ENCODE data around the gene KIF16B. TPM values are rescaled to one million over a fixed set of nuclear protein-coding genes. Genes with fewer than 3 reads are reported as not detected.

The KIF16B gene
- total and polyA plus RNA-seq, 4 donors: 5.9 to 20.3 (median 9.6) TPM

GRCh38 chr20:16390991-16391390 is 182.3 kb downstream of the KIF16B start:
- no peak overlapping the region for H3K4me3 ChIP-seq
- ATAC-seq (ENCODE audit: insufficient read depth, low FRiP score): peak; percentile 24

GRCh38 chr20:16388731-16389130 is 184.5 kb downstream of the KIF16B start:
- H3K36me3 ChIP-seq (ENCODE audit: control insufficient read depth in 4 of 4, insufficient read depth in 4 of 4, low read length in 4 of 4): peaks cover 0 to 7% (median 0%) of the 10 kb centered on the region in 4 donors
- no peak for ATAC-seq (ENCODE audit: insufficient read depth, low FRiP score)
- H3K4me1 ChIP-seq (ENCODE audit: control insufficient read depth in 5 of 5, insufficient read depth in 5 of 5, low read length in 5 of 5): peaks cover 0 to 2% (median 0%) of the 10 kb centered on the region in 5 donors
- H3K27ac ChIP-seq (ENCODE audit: low read depth in 1 of 2, low read length in 1 of 2): no peak overlapping the region
- 97 to 98% methylated on average over 6 of the region's 6 CpGs for WGBS, 2 donors
- H3K27me3 ChIP-seq (ENCODE audit: control insufficient read depth in 3 of 3, insufficient read depth in 3 of 3, low read length in 2 of 3): no peaks in the 10 kb centered on the region
- TF ChIP-seq CTCF (IDR thresholded peaks at IDR 0.05; ENCODE audit: control extremely low read depth, extremely low read depth): no peak
- no peak overlapping the region for H3K9ac ChIP-seq (ENCODE audit: insufficient read depth in 1 of 2, low read length in 2 of 2)
- no peak overlapping the region for H3K4me3 ChIP-seq
- peaks cover 0 to 2% (median 0%) of the 10 kb centered on the region in 4 donors for H3K9me3 ChIP-seq (ENCODE audit: control insufficient read depth in 4 of 4, insufficient read depth in 3 of 4, low read length in 3 of 4)
- DNase-seq: no peak

More at GRCh38 chr20:16390991-16391390, 182.3 kb downstream of the KIF16B start:
- TF ChIP-seq CTCF (IDR thresholded peaks at IDR 0.05; ENCODE audit: control extremely low read depth, extremely low read depth): no peak
- WGBS, 2 donors: 69 to 73% methylated on average over 4 of the region's 4 CpGs
- Histone ChIP-seq H3K36me3 (ENCODE audit: control insufficient read depth in 4 of 4, insufficient read depth in 4 of 4, low read length in 4 of 4) (peaks cover 0 to 6% (median 0%) of the 10 kb centered on the region in 4 donors), H3K4me1 (ENCODE audit: control insufficient read depth in 5 of 5, insufficient read depth in 5 of 5, low read length in 5 of 5) (peaks cover 0 to under 1% (median 0%) of the 10 kb centered on the region in 5 donors), H3K27ac (ENCODE audit: low read depth in 1 of 2, low read length in 1 of 2) (no peak overlapping the region), H3K9ac (ENCODE audit: insufficient read depth in 1 of 2, low read length in 2 of 2) (no peak overlapping the region), H3K27me3 (ENCODE audit: control insufficient read depth in 3 of 3, insufficient read depth in 3 of 3, low read length in 2 of 3) (no peaks in the 10 kb centered on the region), H3K9me3 (ENCODE audit: control insufficient read depth in 4 of 4, insufficient read depth in 3 of 4, low read length in 3 of 4) (no peaks in the 10 kb centered on the region)
- no peak for DNase-seq

GRCh38 chr20:16387666-16388065 is 185.6 kb downstream of the KIF16B start:
- H3K4me3 ChIP-seq: no peak overlapping the region
- peaks cover 0 to 2% (median 0%) of the 10 kb centered on the region in 5 donors for H3K4me1 ChIP-seq (ENCODE audit: control insufficient read depth in 5 of 5, insufficient read depth in 5 of 5, low read length in 5 of 5)
- H3K36me3 ChIP-seq (ENCODE audit: control insufficient read depth in 4 of 4, insufficient read depth in 4 of 4, low read length in 4 of 4): peaks cover 0 to 7% (median 0%) of the 10 kb centered on the region in 4 donors
- no peak for TF ChIP-seq CTCF (IDR thresholded peaks at IDR 0.05; ENCODE audit: control extremely low read depth, extremely low read depth)
- peaks cover 0 to 2% (median 0%) of the 10 kb centered on the region in 4 donors for H3K9me3 ChIP-seq (ENCODE audit: control insufficient read depth in 4 of 4, insufficient read depth in 3 of 4, low read length in 3 of 4)
- ATAC-seq (ENCODE audit: insufficient read depth, low FRiP score) (no peak), DNase-seq (no peak)
- H3K27me3 ChIP-seq (ENCODE audit: control insufficient read depth in 3 of 3, insufficient read depth in 3 of 3, low read length in 2 of 3): no peaks in the 10 kb centered on the region
- no peak overlapping the region for H3K9ac ChIP-seq (ENCODE audit: insufficient read depth in 1 of 2, low read length in 2 of 2)
- H3K27ac ChIP-seq (ENCODE audit: low read depth in 1 of 2, low read length in 1 of 2): no peak overlapping the region
- 78 to 87% methylated on average over 6 of the region's 6 CpGs for WGBS, 2 donors

- ATAC-seq (ENCODE audit: insufficient read depth, low FRiP score) (no peak), DNase-seq (no peak)
- Histone ChIP-seq H3K36me3 (ENCODE audit: control insufficient read depth in 4 of 4, insufficient read depth in 4 of 4, low read length in 4 of 4) (peaks cover 0 to 4% (median 0%) of the 10 kb centered on the region in 4 donors), H3K27ac (ENCODE audit: low read depth in 1 of 2, low read length in 1 of 2) (no peak overlapping the region), H3K9me3 (ENCODE audit: control insufficient read depth in 4 of 4, insufficient read depth in 3 of 4, low read length in 3 of 4) (peaks cover 0 to 2% (median 0%) of the 10 kb centered on the region in 4 donors), H3K27me3 (ENCODE audit: control insufficient read depth in 3 of 3, insufficient read depth in 3 of 3, low read length in 2 of 3) (no peaks in the 10 kb centered on the region), H3K4me3 (no peak overlapping the region), H3K4me1 (ENCODE audit: control insufficient read depth in 5 of 5, insufficient read depth in 5 of 5, low read length in 5 of 5) (peaks cover 0 to 2% (median 0%) of the 10 kb centered on the region in 5 donors), H3K9ac (ENCODE audit: insufficient read depth in 1 of 2, low read length in 2 of 2) (no peak overlapping the region)
- 74 to 82% methylated on average over 5 of the region's 5 CpGs for WGBS, 2 donors
- no peak for TF ChIP-seq CTCF (IDR thresholded peaks at IDR 0.05; ENCODE audit: control extremely low read depth, extremely low read depth)
These were observed 187.4 kb downstream of the KIF16B start for GRCh38 chr20:16385891-16386290.
